Smooth muscle cell (in vitro differentiated cells): Measurements from ENCODE around the gene WDFY4. TPM values are rescaled to one million over a fixed set of nuclear protein-coding genes. Genes with fewer than 3 reads are reported as not detected.

Experiments used
- DNase-seq: peaks from one replicate; lab custom pipeline; 2025; ENCODE audit not compliant: unreplicated experiment; lab: John Stamatoyannopoulos, UW
- H2AFZ ChIP-seq: fragments of 200-600 bp; sonication (generic); 2 replicates; pipeline ENCODE4 v1.6.0; 2016; ENCODE audit warnings: antibody characterized with exemption, low read depth, mild to moderate bottlenecking
- H3F3A ChIP-seq: fragments of 200-600 bp; sonication (generic); 2 replicates; pipeline ENCODE4 v1.6.0; 2017; ENCODE audit warnings: antibody characterized with exemption, low read depth
- H3K27ac ChIP-seq: fragments of 200-600 bp; sonication (generic); 2 replicates; pipeline ENCODE4 v1.5.1; 2016; ENCODE audit warnings: low read depth, mild to moderate bottlenecking
- H3K27me3 ChIP-seq: fragments of 200-600 bp; sonication (generic); 2 replicates; pipeline ENCODE4 v1.6.1; 2016; ENCODE audit warnings: low read depth, mild to moderate bottlenecking
- H3K36me3 ChIP-seq: fragments of 200-600 bp; sonication (generic); 2 replicates; pipeline ENCODE4 v1.5.1; 2016; ENCODE audit warnings: low read depth
- H3K4me1 ChIP-seq: fragments of 200-600 bp; sonication (generic); 2 replicates; pipeline ENCODE4 v1.5.1; 2016; ENCODE audit warnings: low read depth
- H3K4me2 ChIP-seq: fragments of 200-600 bp; sonication (generic); 2 replicates; pipeline ENCODE4 v1.6.0; 2016; ENCODE audit warnings: mild to moderate bottlenecking
- H3K4me3 ChIP-seq: fragments of 200-600 bp; sonication (generic); 2 replicates; pipeline ENCODE4 v1.5.1; 2016; ENCODE audit warnings: mild to moderate bottlenecking
- H3K79me2 ChIP-seq: fragments of 200-600 bp; sonication (generic); 2 replicates; pipeline ENCODE4 v1.6.0; 2016; ENCODE audit warnings: low read depth, mild to moderate bottlenecking
- H3K9ac ChIP-seq: fragments of 200-600 bp; sonication (generic); 2 replicates; pipeline ENCODE4 v1.6.0; 2016; ENCODE audit warnings: low read depth
- H3K9me3 ChIP-seq: fragments of 200-600 bp; sonication (generic); replicated peaks from 2 replicates; pipeline ENCODE4 v1.5.1; 2016; ENCODE audit warnings: low read depth
- H4K20me1 ChIP-seq: fragments of 200-600 bp; sonication (generic); 2 replicates; pipeline ENCODE4 v1.6.0; 2016; ENCODE audit warnings: low read depth
- CTCF ChIP-seq: fragments of 200-600 bp; sonication (generic); IDR thresholded peaks from 2 replicates; pipeline ENCODE4 v1.5.1; 2017; ENCODE audit warnings: borderline replicate concordance, mild to moderate bottlenecking, antibody characterized with exemption; ENCODE audit not compliant: insufficient read depth, poor library complexity, severe bottlenecking
- WGBS: methylation state at CpG from one replicate; pipeline ENCODE4 v1.1.7; 2016; ENCODE audit warnings: low lambda C conversion rate; 5-methylcytosine and 5-hydroxymethylcytosine counted together
- polyA plus RNA-seq: library from polyadenylated mRNA; unstranded; fragments of >200 nt; fragmentation: Nextera tagmentation; extraction: Ambion mirVana; gene quantifications from 2 replicates; pipeline ENCODE4 v1.2.1, GENCODE V29; 2016
- total RNA-seq: library from RNA; depleted of rRNA; stranded (reverse); fragments of >200 nt; gene quantifications from 2 replicates; pipeline ENCODE4 v1.2.3, GENCODE V29; 2014

WDFY4 gene
- total and polyA plus RNA-seq, 2 experiments from 2014 or later = not detected

GRCh38 chr10:48884179-48885045 is 199.7 kb downstream of the WDFY4 start:
- H3K79me2 ChIP-seq = no peaks in the 10 kb centered on the region
- TF ChIP-seq CTCF = no peak
- 87% methylated on average over 9 of the region's 9 CpGs for WGBS
- no peaks in the 10 kb centered on the region for H3F3A ChIP-seq
- no peaks in the 10 kb centered on the region for H3K4me1 ChIP-seq
- no peaks in the 10 kb centered on the region for H3K9me3 ChIP-seq
- no peak for DNase-seq
- H3K27me3 ChIP-seq = peaks cover 7% of the 10 kb centered on the region
- no peak overlapping the region for H3K27ac ChIP-seq
- no peak overlapping the region for H3K9ac ChIP-seq
- H2AFZ ChIP-seq = no peak overlapping the region
- no peak overlapping the region for H3K4me3 ChIP-seq
- no peaks in the 10 kb centered on the region for H3K36me3 ChIP-seq
- H4K20me1 ChIP-seq = no peaks in the 10 kb centered on the region
- H3K4me2 ChIP-seq = no peak overlapping the region

GRCh38 chr10:48885376-48885775 is 200.7 kb downstream of the WDFY4 start:
- Histone ChIP-seq H3K27me3 (peaks cover 7% of the 10 kb centered on the region), H3K9ac (no peak overlapping the region), H2AFZ (no peak overlapping the region), H3K79me2 (no peaks in the 10 kb centered on the region), H4K20me1 (no peaks in the 10 kb centered on the region), H3K27ac (no peak overlapping the region), H3K4me2 (no peak overlapping the region), H3K36me3 (no peaks in the 10 kb centered on the region), H3K4me1 (no peaks in the 10 kb centered on the region), H3K9me3 (no peaks in the 10 kb centered on the region), H3F3A (no peaks in the 10 kb centered on the region), H3K4me3 (no peak overlapping the region)
- WGBS = 52% methylated on average over 2 of the region's 2 CpGs
- TF ChIP-seq CTCF = no peak
- no peak for DNase-seq

- Histone ChIP-seq H3K27ac (no peak overlapping the region), H4K20me1 (no peaks in the 10 kb centered on the region), H3K27me3 (peaks cover 7% of the 10 kb centered on the region), H2AFZ (no peak overlapping the region), H3K9ac (no peak overlapping the region), H3K4me1 (no peaks in the 10 kb centered on the region), H3F3A (no peaks in the 10 kb centered on the region), H3K4me3 (no peak overlapping the region), H3K4me2 (no peak overlapping the region), H3K36me3 (no peaks in the 10 kb centered on the region), H3K9me3 (no peaks in the 10 kb centered on the region), H3K79me2 (no peaks in the 10 kb centered on the region)
- no peak for TF ChIP-seq CTCF
- WGBS = 69% methylated on average over 1 of the region's 1 CpG
- no peak for DNase-seq
Measured at GRCh38 chr10:48887982-48888381, 203.3 kb downstream of the WDFY4 start.
